GM18858 (cell line): ENCODE measurements around the gene IL10.
"Not testable (repeated sequence)": the region's sequence is repeated elsewhere in the genome, so short reads cannot be mapped to it uniquely, and the experiment has no call there.

Experiments
- ATAC-seq: cut with Tn5 transposase; IDR thresholded peaks from one replicate; pipeline ENCODE4 v1.9.1; 2021; ENCODE audit not compliant: unreplicated experiment

The IL10 gene

DNA sequence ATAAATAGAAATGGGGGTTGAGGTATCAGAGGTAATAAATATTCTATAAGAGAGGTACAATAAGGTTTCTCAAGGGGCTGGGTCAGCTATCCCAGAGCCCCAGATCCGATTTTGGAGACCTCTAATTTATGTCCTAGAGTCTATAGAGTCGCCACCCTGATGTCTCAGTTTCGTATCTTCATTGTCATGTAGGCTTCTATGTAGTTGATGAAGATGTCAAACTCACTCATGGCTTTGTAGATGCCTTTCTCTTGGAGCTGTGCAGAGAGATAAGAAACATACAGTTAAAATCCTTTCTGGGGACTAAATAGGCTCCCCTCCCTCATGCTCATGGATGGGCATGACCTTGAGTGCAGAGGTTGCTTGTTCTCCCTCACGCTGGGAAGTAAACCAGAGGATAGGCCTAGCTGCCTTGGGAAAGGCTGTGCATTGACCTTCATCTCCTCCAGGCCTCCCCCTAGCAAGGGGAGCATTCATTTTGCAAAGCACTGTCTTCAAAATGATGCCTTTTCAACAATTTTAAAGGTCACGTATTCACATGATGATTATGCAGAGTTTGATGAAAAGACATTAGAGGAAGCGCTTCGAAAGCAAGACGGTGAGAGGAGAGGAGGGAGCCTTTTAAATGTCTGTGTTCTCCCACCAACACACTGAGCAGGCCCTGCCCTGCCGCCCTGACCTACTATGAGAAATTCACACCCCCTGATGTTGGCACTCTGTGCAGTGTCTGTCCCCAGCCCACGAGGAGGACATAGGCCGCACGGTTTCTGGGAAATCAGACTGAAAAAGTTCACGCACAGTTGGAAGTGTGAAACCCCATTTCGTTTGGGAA is 3.6 kb downstream of the IL10 start:
- ATAC-seq = peak; percentile 1

DNA sequence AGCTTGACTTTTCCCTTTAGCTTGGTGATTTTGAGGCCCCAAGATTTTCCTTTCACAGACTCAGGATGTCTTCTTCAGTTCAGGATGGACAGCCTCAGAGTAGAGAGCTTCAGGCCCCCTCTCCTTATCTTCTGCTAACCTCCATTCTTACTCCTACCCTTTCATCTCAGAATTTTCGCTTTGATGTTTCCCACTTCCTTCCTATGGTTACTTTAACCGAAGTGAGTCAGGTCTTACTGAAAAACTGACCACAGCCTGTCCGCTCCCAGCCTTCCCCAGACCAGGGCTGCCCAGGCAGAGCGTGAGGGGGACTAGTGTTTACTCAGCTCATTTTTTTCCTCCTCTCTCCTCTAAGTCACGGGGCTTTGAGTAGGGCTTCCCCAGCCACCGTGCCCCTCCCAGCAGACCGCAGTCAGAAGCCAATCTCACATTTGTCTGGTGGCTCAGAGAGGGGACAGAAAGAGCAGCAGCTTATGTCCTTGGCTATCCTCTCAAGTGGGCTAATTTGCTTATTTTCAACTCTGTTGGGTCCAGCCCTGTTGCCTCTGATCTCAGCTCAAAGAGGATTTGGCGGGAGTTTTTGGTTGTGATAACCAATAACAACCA is 5.9 kb downstream of the IL10 start:
- peak; percentile 30 for ATAC-seq

DNA sequence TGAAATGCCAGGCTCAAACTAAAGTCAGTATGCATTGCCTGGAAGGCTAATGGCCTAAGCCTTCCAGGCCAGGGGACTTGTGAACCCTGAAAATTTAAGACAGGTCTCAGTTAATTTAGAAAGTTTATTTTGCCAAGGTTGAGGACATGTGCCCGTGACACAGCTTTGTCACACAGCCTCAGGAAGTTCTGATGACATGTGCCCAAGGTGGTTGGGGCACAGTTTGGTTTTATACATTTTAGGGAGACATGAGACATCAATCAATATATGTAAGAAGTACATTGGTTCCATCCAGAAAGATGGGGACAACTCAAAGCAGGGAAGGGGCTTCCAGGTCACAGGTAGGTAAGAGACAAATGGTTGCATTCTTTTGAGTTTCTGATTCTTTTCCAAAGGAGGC is 6.5 kb downstream of the IL10 start:
- not testable (repeated sequence) for ATAC-seq

DNA sequence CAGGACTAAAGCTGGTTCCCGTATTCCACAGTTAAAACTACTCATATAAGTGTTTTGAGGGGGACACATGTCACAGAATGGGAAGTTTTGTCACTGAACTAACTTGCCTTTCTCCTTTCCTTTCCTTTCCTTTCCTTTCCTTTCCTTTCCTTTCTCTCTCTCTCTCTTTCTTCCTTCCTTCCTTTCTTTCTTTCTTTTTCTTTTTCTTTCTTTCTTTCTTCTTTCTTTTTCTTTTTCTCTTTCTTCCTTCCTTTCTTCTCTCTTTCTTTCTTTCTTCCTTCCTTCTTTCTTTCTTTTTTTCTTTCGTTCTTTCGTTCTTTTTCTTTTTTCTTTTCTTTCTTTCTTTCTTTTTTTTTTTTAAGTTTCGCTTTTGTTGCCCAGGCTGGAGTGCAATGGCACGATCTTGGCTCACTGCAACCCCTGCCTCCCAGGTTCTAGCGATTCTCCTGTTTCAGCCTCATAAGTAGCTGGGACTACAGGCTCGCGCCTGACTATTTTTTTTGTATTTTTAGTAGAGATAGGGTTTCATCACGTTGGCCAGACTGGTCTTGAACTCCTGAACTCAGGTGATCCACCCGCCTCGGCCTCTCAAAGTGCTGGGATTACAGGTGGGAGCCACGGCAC is 9.4 kb downstream of the IL10 start:
- not testable (repeated sequence) for ATAC-seq

DNA sequence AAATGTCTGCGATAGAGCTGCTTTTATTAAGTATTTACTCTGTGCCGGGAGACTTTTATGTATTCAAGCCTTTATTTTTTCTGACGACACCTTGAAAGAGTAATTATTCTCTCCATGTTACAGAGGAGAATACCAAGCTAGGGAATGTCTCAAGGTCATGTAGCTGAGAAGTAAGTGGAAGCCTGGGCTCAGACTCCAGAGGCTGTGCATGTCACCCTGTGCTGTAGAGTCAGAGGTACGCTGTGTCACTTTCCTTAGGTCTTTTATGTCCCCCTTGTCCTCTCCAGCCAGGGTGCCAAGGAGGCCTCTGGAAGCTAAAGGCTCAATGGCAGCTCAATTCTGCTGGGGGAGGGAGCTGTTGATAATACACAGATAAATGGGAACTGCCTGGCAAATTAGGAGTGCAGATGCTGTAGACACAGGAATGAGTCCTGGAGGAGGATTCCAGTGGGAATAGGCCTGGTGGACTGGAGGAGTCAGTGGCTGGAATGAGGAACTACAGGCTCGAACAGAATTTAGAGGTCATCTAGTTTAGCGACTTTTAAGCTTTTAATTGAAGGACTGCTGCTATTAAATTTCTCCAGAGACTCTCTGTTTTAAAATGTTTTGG is 11.0 kb downstream of the IL10 start:
- ATAC-seq = no peak

DNA sequence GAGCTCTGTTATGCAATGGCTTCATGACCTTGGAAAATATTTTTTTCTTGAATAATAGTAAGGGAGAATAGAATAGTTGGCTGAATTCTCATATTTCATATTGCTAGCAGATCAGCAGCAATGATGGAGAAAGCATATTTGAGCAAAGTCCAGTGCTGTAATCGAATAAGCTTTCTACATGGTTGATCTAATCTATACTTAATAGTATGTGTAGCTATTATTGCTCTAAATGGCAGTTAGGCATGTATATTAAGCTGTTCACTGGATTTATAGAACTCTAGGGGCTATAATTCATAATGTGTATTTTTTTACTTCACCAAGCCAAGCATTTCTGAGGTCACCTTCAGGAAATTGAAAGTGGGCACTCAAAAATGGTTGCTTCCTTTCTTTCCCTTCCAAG is 11.7 kb downstream of the IL10 start:
- ATAC-seq = no peak

DNA sequence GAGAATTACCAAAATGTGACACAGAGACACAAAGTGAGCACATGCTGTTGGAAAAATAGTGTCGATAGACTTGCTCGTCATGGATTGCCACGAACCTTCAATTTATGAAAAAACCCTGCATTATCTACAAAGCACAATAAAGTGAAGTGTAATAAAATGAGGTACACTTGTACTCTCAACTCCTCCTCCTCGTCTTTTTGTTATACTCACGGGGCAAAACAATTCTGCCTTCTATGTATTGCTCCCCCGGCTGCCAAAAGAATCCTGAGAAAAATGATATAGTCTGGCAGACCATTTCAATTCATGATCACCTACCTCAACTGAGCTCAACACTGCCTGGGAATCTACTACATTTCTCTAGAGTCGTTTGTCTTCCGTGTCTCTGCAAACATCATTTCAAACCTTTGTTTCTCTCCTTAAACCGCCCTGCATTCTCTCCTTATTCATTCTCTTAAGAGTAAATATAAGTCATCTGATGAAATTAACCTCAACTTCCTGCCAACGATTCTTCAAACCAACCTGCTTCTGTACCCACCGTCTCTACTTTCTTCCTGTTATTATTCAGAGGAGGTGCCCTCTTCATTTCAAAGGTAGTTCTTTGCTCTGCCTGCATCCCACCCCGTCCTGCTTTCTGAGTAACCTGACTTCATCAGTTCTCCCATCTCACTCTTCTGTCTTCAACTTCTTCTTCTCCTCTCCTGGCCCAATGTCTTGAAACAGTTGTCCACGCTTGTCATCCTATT is 14.6 kb downstream of the IL10 start:
- no peak for ATAC-seq

DNA sequence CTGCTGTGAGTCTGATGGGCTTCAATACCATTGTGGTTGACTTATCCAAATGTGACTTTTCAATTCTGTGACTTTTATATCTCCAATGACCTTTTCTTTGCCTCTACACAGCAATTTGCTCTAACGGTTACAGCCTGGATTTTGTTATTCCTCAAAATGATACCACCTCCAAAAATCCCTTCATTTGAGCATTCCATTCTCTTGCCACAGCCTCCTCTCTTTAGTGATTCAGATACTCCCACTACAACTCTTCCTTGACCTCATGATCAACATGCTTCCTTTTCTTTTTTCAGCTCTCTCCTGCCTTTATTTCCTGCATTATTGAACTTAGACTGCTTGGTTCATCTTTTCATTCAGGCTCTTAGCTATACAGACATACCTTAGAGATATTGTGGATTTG is 18.3 kb downstream of the IL10 start:
- no peak for ATAC-seq

DNA sequence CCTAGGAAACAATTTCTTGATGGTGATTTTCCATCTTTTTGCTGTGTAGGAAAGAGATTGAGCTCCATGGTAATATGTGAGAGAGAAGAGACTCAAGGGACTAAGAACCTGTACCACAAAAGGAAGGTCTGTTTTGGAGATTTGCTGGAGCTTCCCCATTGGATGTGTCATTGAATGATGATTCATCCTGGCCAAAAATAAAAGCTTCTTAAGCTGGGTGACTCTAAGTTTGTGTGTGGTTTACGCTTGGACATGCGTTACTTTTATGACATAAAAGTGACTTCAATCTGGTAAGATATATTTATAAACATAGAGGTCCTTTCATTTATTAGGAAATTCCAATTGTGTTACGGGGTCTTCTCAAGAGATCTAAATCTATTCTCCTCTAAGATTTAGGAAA is 19.2 kb downstream of the IL10 start:
- no peak for ATAC-seq

DNA sequence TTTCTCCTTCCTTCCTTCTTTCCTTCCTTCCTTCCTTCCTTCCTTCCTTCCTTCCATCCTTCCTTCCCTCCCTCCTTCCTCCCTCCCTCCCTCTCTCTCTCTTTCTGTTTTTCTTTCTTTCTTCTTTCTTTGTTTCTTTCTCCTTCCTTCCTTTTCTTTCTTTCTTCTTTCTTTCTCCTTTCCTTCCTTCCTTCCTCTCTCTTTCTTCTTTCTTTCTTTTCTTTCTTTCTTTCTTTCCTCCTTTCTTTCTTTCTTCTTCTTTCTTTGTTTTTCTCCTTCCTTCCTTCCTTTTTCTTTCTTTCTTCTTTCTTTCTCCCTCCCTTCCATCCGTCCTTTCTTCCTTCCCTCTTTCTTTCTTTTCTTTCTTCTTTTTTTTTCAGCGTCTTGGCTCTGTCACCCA is 19.8 kb downstream of the IL10 start:
- no peak for ATAC-seq

DNA sequence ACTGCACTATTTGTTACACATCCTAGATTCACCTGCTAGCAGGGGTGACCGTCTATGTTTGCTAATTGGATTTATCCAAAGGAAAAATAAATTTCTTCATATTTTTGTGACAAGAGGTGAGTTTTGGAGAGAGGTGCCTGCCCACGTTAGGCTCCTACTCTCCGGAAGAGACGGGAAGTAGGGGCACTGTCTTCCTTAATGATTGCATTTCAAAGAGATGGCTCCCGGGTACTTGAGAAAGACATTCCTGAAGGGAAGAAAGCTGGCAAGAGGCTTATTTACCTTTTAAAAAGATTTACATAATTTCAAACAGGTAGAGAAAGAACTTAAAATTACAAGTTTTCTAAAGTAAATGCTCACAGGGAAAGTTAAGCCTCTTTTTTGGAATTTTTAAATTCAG is 20.4 kb downstream of the IL10 start:
- no peak for ATAC-seq

DNA sequence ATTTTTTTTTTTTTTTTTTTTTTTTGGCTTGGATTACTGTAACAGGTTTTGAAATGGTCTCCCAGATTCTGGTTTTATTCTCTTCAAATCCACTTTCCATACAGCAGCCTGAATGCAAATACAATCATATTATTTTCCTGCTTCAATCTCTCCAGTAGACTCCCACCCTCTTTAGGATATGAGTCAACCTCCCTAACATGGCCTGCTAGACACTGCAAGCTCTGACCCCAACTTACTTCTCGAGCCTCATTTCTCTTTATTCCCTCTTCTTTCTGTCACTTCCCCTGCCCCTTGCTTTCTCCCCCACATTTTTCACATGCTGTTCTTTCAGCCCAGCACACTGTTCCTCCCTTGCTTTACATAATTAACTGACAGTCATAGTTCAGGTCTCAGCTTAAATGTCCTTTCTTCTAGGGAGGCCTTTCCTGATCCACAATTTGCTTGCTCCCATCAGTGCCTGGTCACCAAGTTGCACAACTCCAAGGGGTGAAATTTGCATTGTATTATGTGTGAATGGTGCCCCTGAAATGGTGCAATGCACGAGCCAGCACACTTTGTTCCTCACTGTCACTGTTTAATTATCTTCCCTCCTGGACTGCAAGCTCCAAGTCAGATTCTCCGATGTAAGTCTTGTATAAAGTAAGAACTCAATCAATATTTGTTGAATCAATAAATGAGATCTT is 23.8 kb downstream of the IL10 start:
- no peak for ATAC-seq

DNA sequence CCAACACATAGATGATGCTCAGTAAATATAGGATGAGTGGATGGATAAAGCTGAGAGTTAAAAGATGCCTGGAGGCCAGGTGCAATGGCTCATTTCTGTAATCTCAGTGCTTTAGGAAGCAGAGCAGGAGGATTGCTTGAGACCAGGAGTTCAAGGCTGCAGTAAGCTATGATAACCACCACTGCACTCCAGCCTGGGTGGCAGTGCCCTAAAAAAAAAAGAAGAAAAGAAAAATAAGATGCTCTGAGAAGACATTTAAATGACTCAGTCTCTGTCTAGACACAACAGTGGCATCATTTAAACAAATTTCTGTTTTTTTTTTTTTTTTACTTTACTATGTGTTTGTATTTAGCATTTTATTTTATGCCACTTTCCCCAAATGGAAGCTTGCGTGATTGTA is 27.0 kb downstream of the IL10 start:
- ATAC-seq = no peak

DNA sequence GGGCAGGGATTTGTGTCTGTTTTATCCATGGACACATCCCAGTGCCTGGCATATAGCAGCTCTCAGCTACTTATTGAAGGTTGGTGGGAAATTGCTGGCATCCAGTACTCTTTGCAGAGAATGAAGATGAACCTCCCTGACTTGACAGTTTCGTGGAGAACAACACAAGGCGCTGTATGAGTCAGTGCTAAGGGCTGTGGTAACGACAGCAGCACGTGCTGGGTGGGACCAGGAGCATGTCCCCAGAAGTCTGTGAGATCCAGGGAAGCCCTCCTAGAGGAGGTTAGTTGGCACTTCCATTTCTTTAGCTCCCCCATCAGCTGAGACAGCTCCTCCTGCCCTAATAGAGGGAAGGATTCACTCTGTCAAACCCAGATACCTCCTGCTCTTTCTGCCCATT is 27.6 kb downstream of the IL10 start:
- ATAC-seq = no peak

DNA sequence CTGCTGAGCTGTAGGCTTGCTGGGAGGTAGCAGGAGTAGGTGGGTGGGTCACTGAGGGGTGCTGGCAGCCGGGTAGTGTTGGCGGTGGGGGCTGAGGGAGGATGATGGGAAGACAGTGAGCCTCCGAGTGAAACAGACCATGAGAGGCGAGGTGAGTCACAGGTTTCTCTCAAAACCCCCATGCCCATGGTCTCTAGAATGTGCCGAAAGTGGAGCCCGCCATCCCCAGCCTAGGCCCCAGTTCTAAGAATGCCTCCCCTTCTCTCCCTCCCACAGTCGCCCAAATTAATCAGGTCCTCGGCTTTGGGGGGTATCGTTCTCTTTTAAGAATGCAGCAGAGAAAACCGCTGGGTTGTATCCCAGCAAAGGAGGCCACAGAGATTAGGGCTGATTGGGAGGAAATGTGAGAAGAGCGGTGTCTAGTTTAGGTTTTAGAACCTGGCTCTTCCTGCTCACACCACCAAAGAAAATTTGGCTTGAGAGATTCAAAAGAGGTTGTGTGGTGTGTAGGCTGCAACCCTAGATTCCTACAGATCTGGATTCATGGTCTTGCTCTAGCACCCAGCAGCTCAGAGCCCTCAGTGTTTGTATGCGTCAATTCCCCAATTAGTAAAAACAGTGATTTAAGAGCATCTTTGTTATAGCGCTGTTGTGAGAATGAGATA is 29.4 kb downstream of the IL10 start:
- no peak for ATAC-seq

DNA sequence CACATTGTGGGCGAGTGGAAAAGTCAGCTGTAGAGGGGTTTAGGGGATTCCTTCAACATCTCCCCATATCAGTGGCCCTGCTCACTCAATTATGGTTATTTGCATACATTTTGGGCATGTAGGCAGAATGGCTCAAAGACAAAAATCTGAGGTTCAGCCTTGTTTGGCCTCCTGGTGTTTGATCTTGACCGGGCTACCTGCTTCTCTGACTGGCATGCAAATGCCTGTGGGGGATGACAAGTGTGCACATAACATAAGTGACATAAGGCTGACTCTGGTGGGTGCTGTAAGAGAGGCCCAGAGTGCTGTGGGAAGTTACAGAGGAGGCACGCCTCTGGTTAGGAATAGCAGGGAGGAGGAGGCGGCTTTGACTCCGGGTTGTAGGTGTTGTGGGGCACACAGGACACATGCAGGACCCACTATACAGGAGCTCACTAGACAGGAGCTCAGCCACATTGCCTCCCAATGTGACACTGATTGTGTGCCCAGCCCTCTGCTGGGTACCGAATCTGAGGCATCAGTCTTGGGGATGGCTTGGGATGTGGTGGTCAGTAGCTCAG is 31.1 kb downstream of the IL10 start:
- no peak for ATAC-seq

DNA sequence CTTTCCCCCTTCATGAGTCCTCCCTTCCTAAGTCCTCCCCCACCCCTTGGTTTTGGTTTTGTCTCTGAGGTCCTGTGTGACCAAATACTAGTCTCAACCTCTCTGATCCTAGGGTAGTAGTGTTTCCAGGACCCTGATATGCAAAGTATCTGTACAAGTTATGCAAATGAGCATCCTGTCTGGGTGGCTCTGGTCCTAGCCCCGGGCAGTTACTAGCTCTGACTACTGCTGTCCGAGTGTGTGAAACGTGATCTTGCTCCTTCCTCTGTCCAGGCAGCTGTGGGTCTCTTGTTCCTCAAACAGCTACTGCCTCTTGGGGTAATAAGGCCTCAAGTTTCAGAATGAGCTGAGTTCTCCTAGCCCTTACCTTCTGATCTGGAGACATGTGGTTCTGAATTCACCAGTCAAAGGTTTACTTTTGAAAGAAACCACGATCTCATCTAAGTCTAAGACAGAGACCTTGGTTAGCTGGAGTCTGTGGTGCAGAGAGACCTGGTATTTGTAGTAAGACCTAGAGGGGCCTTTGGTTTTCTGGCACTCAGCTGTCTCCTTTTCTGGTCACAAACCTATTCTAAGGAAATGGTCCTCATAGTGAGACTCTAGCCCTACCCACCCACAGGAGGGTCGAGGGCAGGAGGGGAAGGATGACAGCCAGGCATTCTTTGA is 32.8 kb downstream of the IL10 start:
- ATAC-seq = peak; percentile 69

DNA sequence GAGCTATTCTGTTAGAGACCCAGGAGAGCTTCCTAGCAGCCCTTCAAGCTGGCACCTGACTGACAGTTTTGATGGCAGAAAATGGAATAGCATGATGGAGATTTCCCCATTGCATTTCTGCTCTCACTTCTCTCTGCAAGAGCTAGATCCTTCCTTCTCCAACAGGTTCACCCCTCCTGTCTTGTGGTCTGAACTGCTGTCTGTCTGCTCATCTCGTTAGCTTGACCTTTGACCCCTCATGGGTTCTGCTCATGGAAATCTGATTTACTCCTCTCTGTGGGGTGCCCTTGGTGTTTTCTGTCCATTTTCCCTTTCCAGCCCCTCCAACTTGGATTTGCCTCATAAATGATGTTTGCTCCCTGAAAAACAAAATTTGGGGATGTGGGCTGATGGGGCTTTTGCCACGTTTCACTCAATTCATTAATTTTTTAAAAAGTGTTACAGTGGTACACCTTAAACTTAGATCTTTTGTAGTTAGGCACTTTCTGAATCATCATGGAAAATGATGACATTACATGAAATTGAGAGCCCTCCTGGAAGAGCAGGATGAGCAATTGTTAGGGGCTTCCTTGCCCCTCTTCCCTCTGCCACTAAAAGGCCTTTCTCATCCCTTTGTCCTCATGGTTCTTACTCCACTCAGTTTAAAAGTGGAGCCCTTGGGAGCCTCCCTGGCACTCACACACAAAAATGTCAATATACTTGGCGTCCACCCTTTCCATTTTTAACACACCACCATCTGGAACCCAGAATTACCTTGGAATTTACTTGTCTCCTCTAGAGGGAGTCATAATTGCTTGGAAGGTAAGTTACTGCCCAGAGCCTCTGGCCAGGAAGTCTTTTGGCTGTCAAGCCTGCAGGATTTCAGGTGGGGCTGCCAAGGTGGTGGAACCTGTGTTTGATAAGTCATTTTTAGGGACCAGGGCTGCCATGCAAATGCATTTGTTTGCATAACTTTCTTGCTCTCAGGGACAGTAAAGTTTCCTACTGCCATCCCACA is 33.6 kb downstream of the IL10 start:
- ATAC-seq = no peak
